OCI-LY1 (cell line): Measurements from ENCODE around the gene HBD.

ENCODE experiments used
- H2AFZ ChIP-seq: fragments of 200-600 bp; sonication (generic), shearing (Covaris generic); 2 replicates; pipeline ENCODE4 v1.6.0; 2014; ENCODE audit warnings: antibody characterized with exemption, mild to moderate bottlenecking, low read length
- H3F3A ChIP-seq: fragments of 200-600 bp; sonication (generic), shearing (Covaris generic); 2 replicates; pipeline ENCODE4 v1.6.0; 2014; ENCODE audit warnings: mild to moderate bottlenecking, antibody characterized with exemption, low read length, moderate library complexity; ENCODE audit not compliant: insufficient read depth
- H3K27ac ChIP-seq: fragments of 200-600 bp; sonication (generic); 2 replicates; pipeline ENCODE4 v1.5.1; 2014; ENCODE audit warnings: low read length, mixed run types, mild to moderate bottlenecking, low read depth; ENCODE audit not compliant: poor library complexity, severe bottlenecking
- H3K27me3 ChIP-seq: fragments of 200-600 bp; sonication (generic); 2 replicates; pipeline ENCODE4 v1.6.0; 2014; ENCODE audit warnings: antibody characterized with exemption, mild to moderate bottlenecking, low read length, moderate library complexity; ENCODE audit not compliant: insufficient read depth
- H3K36me3 ChIP-seq: fragments of 200-600 bp; sonication (generic); 2 replicates; pipeline ENCODE4 v1.6.1; 2014; ENCODE audit warnings: mild to moderate bottlenecking, antibody characterized with exemption, low read length, moderate library complexity, mixed read lengths; ENCODE audit not compliant: insufficient read depth
- H3K4me1 ChIP-seq: fragments of 200-600 bp; sonication (generic); 2 replicates; pipeline ENCODE4 v1.5.1; 2014; ENCODE audit warnings: mild to moderate bottlenecking, low read length, moderate library complexity; ENCODE audit not compliant: insufficient read depth, severe bottlenecking
- H3K4me2 ChIP-seq: fragments of 200-600 bp; sonication (generic), shearing (Covaris generic); 2 replicates; pipeline ENCODE4 v1.6.1; 2014; ENCODE audit warnings: low read length
- H3K4me3 ChIP-seq: fragments of 200-600 bp; sonication (generic); 2 replicates; pipeline ENCODE4 v1.5.1; 2014; ENCODE audit warnings: low read length, low read depth, mild to moderate bottlenecking, mixed read lengths; ENCODE audit not compliant: poor library complexity, severe bottlenecking
- H3K79me2 ChIP-seq: fragments of 200-600 bp; shearing (Covaris generic); 2 replicates; pipeline ENCODE4 v1.6.1; 2016; ENCODE audit warnings: mixed run types, low read length, mixed read lengths; ENCODE audit not compliant: insufficient read depth
- H3K9ac ChIP-seq: fragments of 200-600 bp; sonication (generic), shearing (Covaris generic); 2 replicates; pipeline ENCODE4 v1.6.1; 2014; ENCODE audit warnings: mild to moderate bottlenecking, low read length, mixed read lengths
- H3K9me2 ChIP-seq: fragments of 200-600 bp; sonication (generic), shearing (Covaris generic); 2 replicates; pipeline ENCODE4 v1.6.1; 2014; ENCODE audit warnings: low read depth, mild to moderate bottlenecking, low read length, mixed read lengths
- H3K9me3 ChIP-seq: fragments of 200-600 bp; shearing (Covaris generic); 2 replicates; pipeline ENCODE4 v1.6.1; 2014; ENCODE audit warnings: low read length, mixed read lengths
- H4K20me1 ChIP-seq: fragments of 200-600 bp; sonication (generic), shearing (Covaris generic); 2 replicates; pipeline ENCODE4 v1.6.0; 2016; ENCODE audit warnings: mild to moderate bottlenecking, low read length; ENCODE audit not compliant: insufficient read depth
- EZH2 ChIP-seq: fragments of 200-600 bp; sonication (generic), shearing (Covaris generic); IDR thresholded peaks from 2 replicates; pipeline ENCODE4 v1.8.0; 2017; ENCODE audit warnings: borderline replicate concordance, mixed run types, mild to moderate bottlenecking, antibody characterized with exemption, low read length, moderate library complexity, mixed read lengths
- TF ChIP-seq, protein P1 (sequence below): fragments of 200-600 bp; sonication (generic), shearing (Covaris generic); IDR thresholded peaks from 2 replicates; pipeline ENCODE4 v1.5.1; 2017; ENCODE audit warnings: mild to moderate bottlenecking, antibody characterized with exemption, low read length, moderate library complexity, mixed read lengths

Gene HBD

DNA sequence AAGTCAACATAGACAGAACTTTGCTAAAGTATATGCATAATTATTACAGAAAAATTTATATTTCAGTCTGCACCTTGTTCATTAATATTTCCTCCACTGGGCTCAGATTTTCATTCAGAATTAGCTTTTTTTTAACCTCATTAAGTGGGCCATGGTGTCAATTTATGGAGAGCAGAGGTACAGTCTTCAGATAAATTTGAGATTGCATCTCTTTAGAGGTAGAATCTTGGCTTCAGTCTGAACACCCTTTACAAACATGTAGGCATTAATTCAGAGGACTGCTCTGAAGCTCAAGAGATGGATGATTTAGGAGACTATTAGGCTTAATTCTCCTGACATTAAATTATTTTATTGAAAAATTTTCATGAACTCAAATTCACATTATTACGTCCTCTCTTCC is 4.0 kb downstream of the HBD start:
- Histone ChIP-seq H3K79me2 (no peaks in the 10 kb centered on the region), H3K4me2 (no peak overlapping the region), H3K36me3 (no peaks in the 10 kb centered on the region), H3K9me2 (no peaks in the 10 kb centered on the region), H2AFZ (no peak overlapping the region), H3K9ac (no peak overlapping the region), H3K27me3 (no peaks in the 10 kb centered on the region), H4K20me1 (no peaks in the 10 kb centered on the region), H3K9me3 (no peaks in the 10 kb centered on the region), H3K27ac (no peak overlapping the region), H3F3A (no peaks in the 10 kb centered on the region), H3K4me1 (no peaks in the 10 kb centered on the region), H3K4me3 (no peak overlapping the region)
- TF ChIP-seq, protein P1, sequence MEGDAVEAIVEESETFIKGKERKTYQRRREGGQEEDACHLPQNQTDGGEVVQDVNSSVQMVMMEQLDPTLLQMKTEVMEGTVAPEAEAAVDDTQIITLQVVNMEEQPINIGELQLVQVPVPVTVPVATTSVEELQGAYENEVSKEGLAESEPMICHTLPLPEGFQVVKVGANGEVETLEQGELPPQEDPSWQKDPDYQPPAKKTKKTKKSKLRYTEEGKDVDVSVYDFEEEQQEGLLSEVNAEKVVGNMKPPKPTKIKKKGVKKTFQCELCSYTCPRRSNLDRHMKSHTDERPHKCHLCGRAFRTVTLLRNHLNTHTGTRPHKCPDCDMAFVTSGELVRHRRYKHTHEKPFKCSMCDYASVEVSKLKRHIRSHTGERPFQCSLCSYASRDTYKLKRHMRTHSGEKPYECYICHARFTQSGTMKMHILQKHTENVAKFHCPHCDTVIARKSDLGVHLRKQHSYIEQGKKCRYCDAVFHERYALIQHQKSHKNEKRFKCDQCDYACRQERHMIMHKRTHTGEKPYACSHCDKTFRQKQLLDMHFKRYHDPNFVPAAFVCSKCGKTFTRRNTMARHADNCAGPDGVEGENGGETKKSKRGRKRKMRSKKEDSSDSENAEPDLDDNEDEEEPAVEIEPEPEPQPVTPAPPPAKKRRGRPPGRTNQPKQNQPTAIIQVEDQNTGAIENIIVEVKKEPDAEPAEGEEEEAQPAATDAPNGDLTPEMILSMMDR, result no peak
- TF ChIP-seq EZH2, result no peak

DNA sequence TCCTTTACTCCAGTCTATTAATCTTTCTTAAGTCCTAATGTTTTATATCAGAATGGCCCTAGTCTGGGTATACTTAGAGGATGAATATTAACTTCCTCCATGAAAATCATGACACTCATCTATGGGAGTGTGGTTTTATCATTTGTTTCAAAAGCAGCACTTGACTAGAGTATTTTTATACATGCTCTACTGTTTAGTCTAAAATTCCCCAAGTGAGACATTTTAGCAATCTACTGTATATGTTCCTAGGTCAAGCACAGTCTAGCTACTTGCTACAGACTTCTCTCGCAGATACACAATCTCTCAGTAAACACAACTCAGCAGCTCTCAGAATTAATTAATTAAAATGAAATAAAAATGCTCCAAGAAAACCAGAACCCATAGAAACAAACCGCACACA is 4.5 kb downstream of the HBD start:
- Histone ChIP-seq H3K4me3 (no peak overlapping the region), H3K27me3 (no peaks in the 10 kb centered on the region), H4K20me1 (no peaks in the 10 kb centered on the region), H3K9me3 (no peaks in the 10 kb centered on the region), H3K9me2 (no peaks in the 10 kb centered on the region), H3K36me3 (no peaks in the 10 kb centered on the region), H3K9ac (no peak overlapping the region), H2AFZ (no peak overlapping the region), H3K4me2 (no peak overlapping the region), H3K4me1 (no peaks in the 10 kb centered on the region), H3F3A (no peaks in the 10 kb centered on the region), H3K27ac (no peak overlapping the region), H3K79me2 (no peaks in the 10 kb centered on the region)
- TF ChIP-seq, protein P1, result no peak
- no peak for TF ChIP-seq EZH2

DNA sequence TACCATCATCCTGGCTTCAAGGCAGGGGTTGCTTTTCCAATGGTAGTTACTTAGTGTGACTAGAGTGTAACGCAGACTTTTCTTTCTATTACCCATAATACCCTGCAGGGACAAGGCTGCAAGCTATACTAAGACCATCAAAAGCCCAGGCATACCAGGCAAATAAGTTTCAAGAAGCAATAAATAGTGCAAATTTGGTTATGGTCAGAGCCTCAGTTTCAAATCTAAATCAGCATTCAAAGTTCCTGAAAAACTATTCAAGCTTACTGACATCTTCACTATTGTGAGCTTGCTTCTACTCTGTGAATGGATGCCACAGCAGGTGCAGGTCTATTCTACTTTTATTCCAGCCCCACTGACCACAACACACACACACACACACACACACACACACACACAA is 4.9 kb downstream of the HBD start:
- Histone ChIP-seq H3K27ac (no peak overlapping the region), H3K79me2 (no peaks in the 10 kb centered on the region), H3K9me3 (no peaks in the 10 kb centered on the region), H3K4me3 (no peak overlapping the region), H3F3A (no peaks in the 10 kb centered on the region), H3K4me1 (no peaks in the 10 kb centered on the region), H3K36me3 (no peaks in the 10 kb centered on the region), H3K27me3 (no peaks in the 10 kb centered on the region), H3K9ac (no peak overlapping the region), H4K20me1 (no peaks in the 10 kb centered on the region), H3K9me2 (no peaks in the 10 kb centered on the region), H2AFZ (no peak overlapping the region), H3K4me2 (no peak overlapping the region)
- TF ChIP-seq, protein P1, result no peak
- no peak for TF ChIP-seq EZH2
